Endothelial cell of umbilical vein (primary cell): Measurements from ENCODE around the gene ZNF774. TPM values are rescaled to one million over a fixed set of nuclear protein-coding genes. Genes with fewer than 3 reads are reported as not detected.

Source experiments
- BruUV-seq: library from RNA; stranded (reverse); fragments of 400-500 nt; replicated peaks from 2 replicates; lab custom pipeline; 2021; lab: Mats Ljungman, UMichigan
- CTCF ChIA-PET: fragments of 300-600, 350-600 bp; sonication (Branson Sonifier 250); formaldehyde crosslinking; loops from one replicate; lab custom pipeline; 2021; ENCODE audit warnings: antibody characterized with exemption, inconsistent platforms; lab: Charles Lee
- POLR2A ChIA-PET: fragments of 300-600, 350-600 bp; sonication (Branson Sonifier 250); formaldehyde crosslinking; loops from one replicate; lab custom pipeline; 2021; ENCODE audit warnings: antibody characterized with exemption, inconsistent platforms; lab: Charles Lee
- DNase-seq: peaks from one replicate; pipeline ENCODE4 v3.0.0-alpha.2; 2011; ENCODE audit warnings: low read depth, low spot score
- FAIRE-seq: peaks from 2 replicates; lab custom pipeline; 2011; peaks lifted over from hg19 to GRCh38; lab: Jason Lieb, UNC
- H2AFZ ChIP-seq: 2 replicates; pipeline ENCODE4 v1.6.0; 2012; ENCODE audit warnings: low read depth, low read length, control low read depth, inconsistent platforms
- H3K27ac ChIP-seq: 2 replicates; pipeline ENCODE4 v1.5.1; 2011; ENCODE audit warnings: low read depth, mild to moderate bottlenecking, control low read depth, low read length, moderate library complexity; ENCODE audit not compliant: insufficient read depth
- H3K27me3 ChIP-seq, 2 experiments: 2 replicates each; pipeline versions ENCODE4 v1.6.0 to v1.6.1; 2011; ENCODE audit warnings: low read length in 2 of 2, mixed read lengths in 1 of 2; ENCODE audit not compliant: control insufficient read depth in 2 of 2, insufficient read depth in 2 of 2
- H3K36me3 ChIP-seq, 2 experiments: 2 replicates in 1 of 2; 3 replicates in 1 of 2; pipeline ENCODE4 v1.5.1; 2011; ENCODE audit warnings: low read length in 2 of 2, mild to moderate bottlenecking in 1 of 2, moderate library complexity in 1 of 2; ENCODE audit not compliant: control insufficient read depth in 2 of 2, insufficient read depth in 2 of 2; ENCODE audit errors: extremely low read depth in 1 of 2
- H3K4me1 ChIP-seq: 3 replicates; pipeline ENCODE4 v1.5.1; 2011; ENCODE audit warnings: mild to moderate bottlenecking, low read length; ENCODE audit not compliant: control insufficient read depth, insufficient read depth; ENCODE audit errors: extremely low read depth
- H3K4me2 ChIP-seq: 2 replicates; pipeline ENCODE4 v1.6.1; 2011; ENCODE audit warnings: low read length, control low read depth, mixed read lengths; ENCODE audit not compliant: insufficient read depth
- H3K4me3 ChIP-seq, 3 experiments: fragments of 200-600 bp in 1 of 3; sonication (generic), shearing (Covaris generic) in 1 of 3; replicated peaks in 1 of 3; 2 replicates each; pipeline ENCODE4 v1.5.1; 2011 to 2016; ENCODE audit warnings: control low read depth in 3 of 3, low read length in 3 of 3, mild to moderate bottlenecking in 2 of 3, inconsistent platforms in 1 of 3, low read depth in 1 of 3, moderate library complexity in 1 of 3; ENCODE audit not compliant: insufficient read depth in 1 of 3
- H3K79me2 ChIP-seq: 2 replicates; pipeline ENCODE4 v1.6.0; 2012; ENCODE audit warnings: low read length, inconsistent platforms; ENCODE audit not compliant: control insufficient read depth, insufficient read depth
- H3K9ac ChIP-seq: replicated peaks from 2 replicates; pipeline ENCODE3; 2011; ENCODE audit warnings: low read length, control low read depth; ENCODE audit not compliant: insufficient read depth; ENCODE audit errors: extremely low read depth
- H3K9me1 ChIP-seq: replicated peaks from 3 replicates; pipeline ENCODE4 v1.6.0; 2011; ENCODE audit warnings: mild to moderate bottlenecking, low read length; ENCODE audit not compliant: control insufficient read depth, insufficient read depth; ENCODE audit errors: extremely low read depth
- H3K9me3 ChIP-seq: replicated peaks from 2 replicates; pipeline ENCODE4 v1.5.1; 2012; ENCODE audit warnings: low read length, inconsistent platforms; ENCODE audit not compliant: control insufficient read depth, insufficient read depth
- H4K20me1 ChIP-seq: replicated peaks from 2 replicates; pipeline ENCODE3; 2011; ENCODE audit warnings: mild to moderate bottlenecking, low read length; ENCODE audit not compliant: control insufficient read depth, insufficient read depth; ENCODE audit errors: extremely low read depth
- CTCF ChIP-seq, 2 donors: IDR thresholded peaks; 1 replicate in 1 of 2; 2 replicates in 1 of 2; pipeline ENCODE4 v1.5.1; 2011; ENCODE audit warnings: low read length in 2 of 2, mild to moderate bottlenecking in 2 of 2, moderate library complexity in 2 of 2, control low read depth in 1 of 2, inconsistent platforms in 1 of 2, low read depth in 1 of 2; ENCODE audit not compliant: insufficient read depth in 1 of 2; ENCODE audit errors: extremely low read depth in 1 of 2
- EZH2 ChIP-seq: IDR thresholded peaks from 2 replicates; pipeline ENCODE4 v1.6.1; 2012; ENCODE audit warnings: borderline replicate concordance, low read depth, mild to moderate bottlenecking, moderate library complexity, low read length, inconsistent platforms; ENCODE audit not compliant: severe bottlenecking
- FOS ChIP-seq: IDR thresholded peaks from 2 replicates; pipeline ENCODE4 v1.6.1; 2011; ENCODE audit warnings: mild to moderate bottlenecking, low read length, moderate library complexity, borderline replicate concordance; ENCODE audit not compliant: insufficient read depth
- GATA2 ChIP-seq: IDR thresholded peaks from 2 replicates; pipeline ENCODE4 v1.7.0; 2011; ENCODE audit warnings: low read depth, mild to moderate bottlenecking, moderate library complexity, mixed read lengths, low read length; ENCODE audit not compliant: insufficient read length, insufficient read depth
- JUN ChIP-seq: IDR thresholded peaks from 2 replicates; pipeline ENCODE4 v1.6.1; 2011; ENCODE audit warnings: borderline replicate concordance, low read depth; ENCODE audit not compliant: insufficient read length, insufficient read depth
- MAX ChIP-seq: IDR thresholded peaks from 2 replicates; pipeline ENCODE4 v1.6.1; 2011; ENCODE audit not compliant: insufficient read depth, insufficient read length
- MYC ChIP-seq: IDR thresholded peaks from one replicate; pipeline ENCODE4 v1.6.1; 2011; ENCODE audit warnings: mild to moderate bottlenecking, low read depth, low read length
- POLR2A ChIP-seq: IDR thresholded peaks from 2 replicates; pipeline ENCODE4 v1.6.1; 2012; ENCODE audit warnings: low read depth, mild to moderate bottlenecking, control low read depth, low read length
- POLR2AphosphoS5 ChIP-seq: IDR thresholded peaks from 2 replicates; pipeline ENCODE4 v1.6.1; 2012; ENCODE audit warnings: low read depth, mild to moderate bottlenecking, control low read depth, low read length, moderate library complexity; ENCODE audit not compliant: insufficient read depth
- dilution Hi-C: fragments of 300-500 bp; cut with MboI; formaldehyde crosslinking; loops from one replicate; pipeline ENCODE4 v1.15.0; 2019; ENCODE audit warnings: low sequenced_read_pairs; ENCODE audit not compliant: extremely low pct_ligation_motif_present
- intact Hi-C: fragments of 100-400 bp; cut with micrococcal nuclease; formaldehyde crosslinking; loops from one replicate; pipeline ENCODE4 v1.10.0; 2022
- polyA plus RNA-seq, 4 experiments: library from polyadenylated mRNA; depleted of rRNA in 3 of 4; stranded (reverse) in 3 of 4; unstranded in 1 of 4; fragments of >200 nt; gene quantifications; 2 replicates each; pipeline versions ENCODE4 v1.2.1 to v1.2.3, GENCODE V29; 2011 to 2012; ENCODE audit warnings: missing spikeins in 1 of 4
- total RNA-seq: library from RNA; stranded (reverse); gene quantifications from 2 replicates; pipeline ENCODE4 v1.2.3, GENCODE V29; 2021

ZNF774 gene
- total and polyA plus RNA-seq, 2 donors (not counting 3 experiments of a cell fraction or from before 2014, with no cell fraction given): 0.98 to 2.6 TPM

- BruUV-seq: no TSS peak
- Histone ChIP-seq H3K9me3 (no peaks in the 10 kb centered on the region), H3K9me1 (no peaks in the 10 kb centered on the region), H3K4me3 (no peak overlapping the region), H3K79me2 (no peaks in the 10 kb centered on the region), H4K20me1 (no peaks in the 10 kb centered on the region), H3K4me2 (no peak overlapping the region), H2AFZ (no peak overlapping the region), H3K9ac (no peak overlapping the region), H3K27me3 (no peaks in the 10 kb centered on the region), H3K27ac (no peak overlapping the region), H3K4me1 (peaks cover 5% of the 10 kb centered on the region), H3K36me3 (no peaks in the 10 kb centered on the region)
- no peak for TF ChIP-seq CTCF (IDR thresholded peaks at IDR 0.05; ENCODE audit: extremely low read depth in 1 of 2, insufficient read depth in 1 of 2, low read depth in 1 of 2, low read length in 2 of 2)
- TF ChIP-seq JUN: no peak
- TF ChIP-seq POLR2A: no peak
- no peak for TF ChIP-seq GATA2
- no peak for TF ChIP-seq POLR2AphosphoS5
- no peak for TF ChIP-seq MYC
- no peak for TF ChIP-seq FOS
- no peak for TF ChIP-seq EZH2
- no peak for TF ChIP-seq MAX
- CTCF ChIA-PET: no interaction called here
- DNase-seq (no peak), FAIRE-seq (no peak)
- intact Hi-C loops: no loop called here
- POLR2A ChIA-PET: no interaction called here
- dilution Hi-C loops: no loop called here
These were observed 3.0 kb upstream of the ZNF774 start for GRCh38 chr15:90349072-90349471.
